NCI-H82 treated with DMSO at 0.1 percent for 48 hours (cell line): ENCODE results near the gene CST1.
"Not testable (repeated sequence)": the region's sequence is repeated elsewhere in the genome, so short reads cannot be mapped to it uniquely, and the experiment has no call there.

Experiments used
- DNase-seq: peaks from one replicate; lab custom pipeline; 2025; ENCODE audit not compliant: unreplicated experiment; lab: John Stamatoyannopoulos, UW

The CST1 gene

DNA sequence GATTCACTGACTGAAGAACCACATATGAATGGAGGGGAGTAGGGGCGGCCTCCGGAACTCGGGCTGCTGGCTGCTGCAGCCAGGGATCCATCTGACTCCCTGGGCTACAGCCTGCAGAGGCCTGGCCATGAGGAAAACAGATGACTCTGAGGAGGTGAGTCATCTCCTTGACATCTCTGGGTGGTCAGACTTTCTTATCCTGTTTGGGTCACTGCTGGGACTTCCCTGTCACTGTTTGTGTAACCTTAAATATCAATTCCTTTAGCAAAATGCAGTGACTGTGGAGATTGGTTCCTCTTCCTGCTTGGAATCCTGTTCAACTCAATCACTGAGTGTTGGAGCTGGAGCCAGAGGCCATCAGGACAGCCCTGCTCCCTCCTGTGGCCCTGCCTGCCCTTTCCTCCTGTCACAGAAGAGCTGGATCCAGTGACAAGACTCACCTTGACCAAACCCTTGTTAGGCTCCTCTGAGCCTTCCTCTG lies 4.4 kb upstream of the CST1 start:
- DNase-seq, result not testable (repeated sequence)

DNA sequence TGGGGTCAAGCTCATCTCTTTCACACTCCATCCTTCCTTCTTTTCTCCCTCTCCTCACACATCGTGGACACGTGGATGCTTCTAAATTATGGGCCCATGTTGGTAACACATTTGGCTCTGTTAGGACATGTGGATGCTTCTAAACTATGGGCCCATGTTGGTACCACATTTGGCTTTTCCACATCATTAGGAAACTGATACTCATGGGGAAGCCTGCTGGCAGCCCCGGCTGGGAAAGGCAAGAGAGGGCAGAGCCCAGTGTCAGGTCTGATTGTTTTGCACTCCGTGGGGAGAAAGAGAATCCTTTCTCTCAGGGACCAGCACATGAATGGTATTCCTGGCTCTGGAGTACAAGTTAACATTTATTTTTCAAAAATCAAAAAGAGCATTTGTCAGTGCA lies 4.0 kb upstream of the CST1 start:
- DNase-seq, result no peak

DNA sequence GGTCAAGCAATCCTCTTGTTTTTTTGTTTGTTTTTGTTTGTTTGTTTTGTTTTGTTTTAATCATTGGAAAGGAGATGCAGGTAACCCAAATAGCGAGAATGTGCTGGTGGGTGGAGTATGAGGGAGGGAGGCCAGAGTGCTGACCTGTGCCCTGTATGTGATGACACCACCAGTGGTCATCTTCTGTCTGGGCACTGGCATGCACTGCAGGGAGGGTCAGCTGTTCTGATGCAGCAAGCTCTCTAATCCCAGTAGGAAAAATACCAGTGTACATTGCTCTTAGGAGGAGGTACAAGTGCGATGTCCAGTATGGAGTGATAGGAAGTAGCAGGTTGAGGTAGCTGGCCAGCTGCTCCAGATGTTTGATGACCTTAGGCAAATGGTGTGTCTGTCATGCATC lies 2.9 kb upstream of the CST1 start:
- DNase-seq, result no peak

DNA sequence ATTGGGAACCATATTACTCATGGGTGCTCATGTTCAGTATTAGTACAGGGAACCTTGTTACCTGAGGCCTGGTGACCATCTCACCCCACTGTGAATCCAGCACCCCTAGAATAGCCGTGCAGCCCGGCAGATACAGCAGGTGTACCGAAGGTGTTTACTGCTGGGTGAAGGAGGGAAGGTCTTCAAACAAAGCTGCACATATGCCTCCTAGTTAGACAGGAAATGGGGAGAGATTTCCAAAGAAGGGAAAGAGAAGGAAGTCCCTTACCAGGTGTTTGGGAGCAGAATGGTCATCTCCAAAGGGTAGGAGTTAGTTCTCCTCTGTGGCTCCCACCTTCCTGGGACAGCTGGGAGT lies 2.4 kb upstream of the CST1 start:
- no peak for DNase-seq

DNA sequence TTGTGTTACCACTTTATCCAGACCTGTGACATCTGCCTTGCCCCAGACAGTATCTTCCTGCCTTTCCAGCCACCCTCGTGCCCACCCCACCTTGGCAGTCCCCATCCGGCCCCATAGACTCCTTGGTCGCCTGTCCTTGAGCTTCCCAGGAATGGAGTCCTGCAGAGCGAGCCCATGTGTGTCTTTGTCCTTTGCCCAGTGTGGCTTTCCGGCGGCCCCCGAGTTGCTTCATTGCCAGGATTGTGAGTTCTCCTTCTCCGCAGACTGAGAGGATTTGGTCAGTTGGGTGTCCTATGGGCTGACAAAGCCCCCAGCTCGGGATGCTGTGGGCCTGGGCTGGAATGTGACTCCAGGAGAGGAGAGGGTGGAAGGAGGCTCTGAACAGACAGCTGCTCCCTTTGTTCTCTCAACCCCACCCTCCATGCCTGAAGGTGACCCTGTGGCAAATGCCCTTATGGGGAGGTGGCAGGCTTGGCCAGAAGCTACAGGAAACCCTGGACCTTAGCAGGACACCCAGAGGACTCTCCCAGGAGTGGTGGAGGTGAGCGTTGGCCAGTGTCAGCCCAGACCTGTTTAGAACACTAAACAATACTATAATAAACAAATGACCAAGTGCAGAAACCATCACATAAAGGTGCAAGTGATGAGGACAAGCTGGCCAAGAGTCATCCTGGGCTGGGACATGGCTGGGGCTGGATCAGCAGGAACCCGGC lies 1.9 kb upstream of the CST1 start:
- DNase-seq, result no peak

DNA sequence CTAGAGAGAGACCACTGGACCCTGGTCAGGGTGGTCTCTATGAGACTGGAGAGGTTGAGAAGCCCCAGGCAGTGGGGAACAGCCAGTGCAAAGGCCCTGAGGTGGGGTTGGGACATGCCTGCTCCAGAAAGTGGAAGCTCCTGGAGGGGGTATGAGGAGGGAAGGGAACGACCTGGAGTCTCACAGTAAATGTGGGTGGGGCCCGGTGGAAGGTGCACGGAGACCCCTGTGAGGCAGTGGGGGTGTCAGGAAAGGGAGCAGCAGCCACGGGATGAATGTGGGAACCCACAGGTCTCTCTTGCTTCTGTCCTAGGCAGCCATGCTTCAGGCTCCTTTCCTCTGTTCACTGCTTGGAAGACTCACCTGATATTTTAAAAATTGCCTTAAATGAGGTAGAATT lies 1.3 kb upstream of the CST1 start:
- no peak for DNase-seq

DNA sequence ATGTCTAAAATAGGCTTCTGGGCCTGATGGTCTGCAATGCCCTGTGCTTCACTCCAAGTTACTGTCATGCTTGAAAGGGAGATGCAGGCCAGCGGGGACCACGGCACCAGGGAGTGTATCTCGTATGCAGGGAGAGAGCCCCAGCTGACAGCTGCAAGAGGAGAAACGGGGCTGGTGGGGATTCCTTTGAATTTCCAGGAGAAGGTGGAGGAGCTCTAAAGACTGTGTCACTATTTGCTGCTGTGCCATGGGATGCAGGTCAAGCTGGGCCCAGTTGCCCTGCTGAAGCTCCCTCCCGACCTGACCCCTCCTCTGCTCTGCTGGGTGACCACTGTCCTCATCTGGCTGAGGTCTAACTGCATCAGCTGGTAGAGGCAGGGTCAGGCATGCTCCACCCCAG lies 989 bp downstream of the CST1 start:
- DNase-seq, result no peak

DNA sequence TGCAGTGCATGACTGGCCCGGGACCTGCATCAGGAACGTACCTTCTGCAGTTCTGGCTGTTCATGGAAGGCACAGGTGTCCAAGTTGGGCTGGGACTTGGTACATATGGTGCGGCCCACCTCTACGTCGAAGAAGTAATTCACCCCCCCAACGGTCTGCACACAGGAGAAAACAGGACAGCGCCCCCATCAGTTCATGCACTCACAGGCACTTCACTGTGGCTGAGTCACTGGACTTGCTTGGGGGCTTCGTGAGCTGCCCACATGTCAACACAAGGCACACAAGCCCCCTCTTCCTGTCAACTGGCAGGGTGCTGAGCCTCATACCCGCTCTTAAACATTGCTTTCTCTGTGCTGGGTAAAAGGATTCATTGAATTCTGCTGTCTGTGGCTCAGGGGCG lies 1.8 kb downstream of the CST1 start:
- DNase-seq, result not testable (repeated sequence)

DNA sequence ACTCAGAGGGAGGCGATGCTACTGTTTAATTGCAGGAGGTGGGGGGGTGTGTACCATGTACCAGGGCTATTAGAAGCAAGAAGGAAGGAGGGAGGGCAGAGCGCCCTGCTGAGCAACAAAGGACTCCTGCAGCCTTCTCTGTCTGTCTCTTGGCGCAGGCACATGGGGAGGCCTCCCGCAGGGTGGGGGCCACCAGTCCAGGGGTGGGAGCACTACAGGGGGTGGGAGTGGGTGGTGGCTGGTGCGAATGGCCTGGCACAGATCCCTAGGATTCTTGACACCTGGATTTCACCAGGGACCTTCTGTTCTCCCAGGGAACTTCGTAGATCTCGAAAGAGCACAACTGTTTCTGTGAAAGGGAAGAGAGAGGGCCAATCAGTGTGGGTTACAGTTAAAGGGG lies 3.2 kb downstream of the CST1 start:
- DNase-seq, result not testable (repeated sequence)

DNA sequence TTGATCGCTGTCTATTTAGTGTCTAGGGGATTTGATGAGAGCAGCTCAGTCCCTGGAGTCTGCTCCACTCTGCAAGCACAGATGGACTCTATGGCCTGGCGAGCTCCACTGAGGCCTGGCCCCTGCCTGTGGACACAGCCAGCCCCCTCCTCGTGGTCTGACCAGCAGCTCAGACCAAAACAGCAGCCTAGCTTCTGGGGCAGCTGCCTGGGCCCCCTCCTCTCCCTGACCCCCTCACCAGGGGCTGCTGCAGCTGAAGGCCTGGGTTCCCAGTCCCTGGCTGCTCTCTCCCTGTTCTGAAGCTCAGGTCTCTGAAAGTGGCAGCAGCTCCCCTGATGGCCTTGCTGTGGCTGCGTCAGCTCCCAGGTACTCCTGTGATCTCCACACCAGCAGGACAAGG lies 3.6 kb downstream of the CST1 start:
- not testable (repeated sequence) for DNase-seq

DNA sequence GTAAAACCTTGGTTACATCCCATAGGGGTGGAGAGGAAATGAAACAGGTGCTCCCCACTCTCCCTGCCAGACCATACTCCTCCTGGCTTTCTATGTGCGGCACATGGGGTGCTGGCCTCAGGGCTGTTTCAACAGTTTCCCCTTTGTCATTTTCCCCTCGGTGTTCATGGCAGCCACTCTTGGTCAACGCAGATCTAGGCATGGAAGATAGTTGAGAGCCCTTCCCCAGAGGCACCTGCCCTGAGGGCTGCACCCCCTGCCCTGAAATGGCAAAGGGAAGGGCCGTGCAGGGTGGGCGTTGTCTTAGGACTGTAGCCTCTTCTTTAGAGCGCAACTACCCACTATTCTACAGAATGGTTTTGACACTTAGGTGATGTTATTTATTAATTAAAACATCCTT lies 4.4 kb downstream of the CST1 start:
- DNase-seq, result no peak

DNA sequence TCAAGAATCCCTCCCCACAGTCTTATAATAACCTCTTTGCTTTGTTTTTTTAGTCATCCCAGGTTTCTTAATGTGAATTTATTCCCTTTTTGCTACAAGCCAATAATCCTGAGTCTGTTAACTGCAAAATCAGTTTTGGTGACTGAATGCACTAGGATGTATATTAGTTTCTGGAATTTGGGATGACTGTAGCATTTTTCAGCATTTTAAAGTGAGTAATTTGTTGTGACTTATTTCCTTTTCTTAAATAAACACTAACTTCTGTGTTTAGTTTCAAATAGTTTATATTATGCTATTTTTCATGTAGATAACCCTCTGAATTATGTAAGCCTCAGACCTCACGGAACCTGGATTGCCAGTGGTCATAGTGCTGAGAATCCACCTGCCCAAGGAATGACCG lies 5.5 kb downstream of the CST1 start:
- no peak for DNase-seq

DNA sequence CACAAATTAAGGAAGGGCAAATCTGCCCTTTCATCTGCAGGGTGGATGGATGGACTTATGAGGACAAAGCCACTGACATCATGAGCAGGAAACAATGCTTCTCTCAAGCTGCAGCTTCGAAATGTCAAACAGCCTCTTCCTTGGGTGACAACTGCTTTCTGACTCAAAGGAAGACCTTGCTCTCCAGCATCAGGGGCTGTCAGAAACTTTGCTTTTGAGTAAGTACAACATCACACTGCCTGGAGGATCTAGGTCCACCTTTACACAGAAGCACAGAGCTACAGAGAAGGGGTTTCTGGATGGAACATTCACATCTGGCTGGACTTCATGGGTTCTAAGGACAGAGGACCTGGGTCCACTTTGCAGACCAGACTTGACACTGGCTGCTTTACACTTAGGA lies 5.9 kb downstream of the CST1 start:
- no peak for DNase-seq

DNA sequence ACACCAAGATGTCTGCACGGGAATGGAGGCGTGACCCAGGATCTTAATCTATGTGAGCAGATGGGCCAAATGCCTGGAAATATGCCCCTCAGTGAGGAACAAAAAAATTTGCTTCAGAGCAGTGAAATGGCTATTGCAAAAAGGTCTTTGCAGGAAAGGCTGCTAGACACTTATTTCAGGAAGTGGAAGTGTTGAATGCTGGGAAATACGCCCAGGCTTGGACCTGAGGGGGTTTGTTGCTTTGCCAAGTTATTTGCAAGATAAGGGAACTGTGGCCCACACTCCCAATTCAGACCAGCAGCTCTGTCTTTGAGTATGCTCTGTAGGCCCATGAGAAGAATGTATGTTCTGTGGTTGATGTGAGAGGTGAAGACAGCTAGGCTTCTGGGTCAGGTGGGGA lies 15.3 kb downstream of the CST1 start:
- DNase-seq, result not testable (repeated sequence)

DNA sequence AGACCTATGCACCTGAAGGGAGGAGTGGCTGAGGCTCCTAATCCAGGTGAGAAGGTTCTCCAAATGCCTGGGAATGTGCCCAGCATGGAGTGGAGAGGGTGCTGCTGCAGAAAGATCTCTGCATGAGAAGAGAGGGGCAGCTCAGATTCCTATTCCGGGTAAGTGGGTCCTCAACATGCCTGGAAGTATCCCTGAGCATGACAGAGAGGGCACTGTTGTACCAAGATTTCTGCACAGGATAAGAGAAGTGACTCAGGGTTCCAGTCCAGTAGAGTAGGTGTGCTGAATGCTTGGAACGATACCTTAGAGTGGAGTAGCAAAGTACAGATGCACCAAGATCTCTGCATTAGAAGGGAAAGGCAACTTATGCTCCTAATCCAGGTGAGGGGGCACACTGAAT lies 15.8 kb downstream of the CST1 start:
- not testable (repeated sequence) for DNase-seq

DNA sequence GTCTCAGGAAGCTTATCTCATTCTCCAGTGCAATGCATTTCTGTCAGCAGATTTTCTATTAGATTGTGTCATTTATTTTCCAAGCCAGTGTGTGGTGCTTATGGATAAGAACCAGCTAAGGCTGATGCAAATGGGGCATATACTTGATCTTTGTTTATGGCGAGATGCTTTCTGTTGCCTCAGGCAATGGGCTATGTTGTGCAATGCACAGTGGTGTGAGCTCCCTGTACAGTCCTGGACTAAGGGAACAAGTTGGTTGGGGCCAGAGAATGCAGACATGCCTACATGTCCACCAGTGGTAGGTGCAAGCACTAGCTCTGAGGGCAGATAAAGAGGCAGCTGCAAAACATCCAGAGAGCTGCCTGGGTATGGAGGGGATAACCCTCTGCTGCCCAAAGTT lies 16.3 kb downstream of the CST1 start:
- not testable (repeated sequence) for DNase-seq

DNA sequence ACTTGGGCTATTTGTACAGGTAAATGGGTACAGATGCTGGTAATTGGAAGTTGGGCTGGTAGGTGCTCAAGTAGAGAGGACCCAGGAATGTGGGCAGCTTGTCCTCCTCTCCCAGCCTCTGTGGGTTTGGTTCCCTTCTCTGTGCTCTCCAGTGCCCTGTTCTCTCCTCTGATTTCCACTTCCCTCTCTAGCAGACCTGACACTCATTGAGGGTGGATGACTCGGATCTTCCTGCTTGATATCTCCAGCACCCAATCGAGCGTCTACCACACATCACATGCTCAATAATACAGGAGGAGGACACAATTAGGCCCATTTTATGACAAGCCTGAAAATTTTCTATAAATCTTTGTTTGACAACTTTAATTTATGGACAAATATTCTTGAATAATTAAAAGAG lies 23.7 kb downstream of the CST1 start:
- no peak for DNase-seq

DNA sequence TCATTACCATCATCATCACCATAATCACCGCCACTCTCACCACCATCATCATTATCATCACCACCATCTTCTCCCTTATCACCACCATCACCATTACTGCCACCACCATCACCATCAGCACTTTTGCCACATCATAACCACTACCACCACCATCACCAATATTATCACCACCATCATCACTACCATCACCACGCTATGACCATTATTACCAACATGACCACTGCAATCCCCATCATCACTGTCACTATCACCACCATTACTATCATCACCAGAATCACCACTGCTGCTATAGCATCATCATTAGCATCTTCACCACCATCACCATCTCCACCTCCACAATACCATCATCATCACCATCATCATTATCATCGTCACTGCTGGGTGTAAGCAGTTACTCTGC lies 25.6 kb downstream of the CST1 start:
- no peak for DNase-seq

DNA sequence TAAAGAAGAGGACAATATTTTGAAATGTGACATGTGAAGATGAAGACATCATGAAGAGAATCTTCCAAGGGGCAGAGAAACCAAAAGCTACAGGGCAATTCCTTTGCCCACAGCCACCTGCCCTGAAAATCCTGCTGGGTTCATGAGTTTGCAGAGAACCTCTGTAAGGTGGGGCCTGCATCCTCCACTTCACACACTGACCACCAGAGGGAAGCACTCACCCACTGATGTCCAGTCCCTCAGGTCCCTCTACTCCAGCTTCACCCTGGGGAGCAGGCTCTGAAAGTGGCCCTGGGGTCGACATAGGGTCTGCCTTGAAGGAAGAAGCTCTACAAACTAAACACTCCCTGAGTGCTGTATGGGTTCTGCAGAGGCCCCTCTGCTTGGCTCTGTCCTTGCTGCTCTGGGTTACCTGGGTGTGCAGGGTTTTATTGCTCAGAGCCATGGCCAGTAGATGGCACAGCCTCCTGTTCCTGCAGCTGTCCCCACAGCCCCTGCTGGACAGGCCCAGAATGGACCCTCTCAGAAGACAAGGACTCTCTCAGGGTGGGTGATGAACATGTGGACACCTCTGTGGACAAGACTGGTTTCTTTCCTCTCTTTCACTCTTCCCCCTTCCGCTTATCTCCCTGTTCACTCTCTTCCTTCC lies 27.0 kb downstream of the CST1 start:
- not testable (repeated sequence) for DNase-seq

DNA sequence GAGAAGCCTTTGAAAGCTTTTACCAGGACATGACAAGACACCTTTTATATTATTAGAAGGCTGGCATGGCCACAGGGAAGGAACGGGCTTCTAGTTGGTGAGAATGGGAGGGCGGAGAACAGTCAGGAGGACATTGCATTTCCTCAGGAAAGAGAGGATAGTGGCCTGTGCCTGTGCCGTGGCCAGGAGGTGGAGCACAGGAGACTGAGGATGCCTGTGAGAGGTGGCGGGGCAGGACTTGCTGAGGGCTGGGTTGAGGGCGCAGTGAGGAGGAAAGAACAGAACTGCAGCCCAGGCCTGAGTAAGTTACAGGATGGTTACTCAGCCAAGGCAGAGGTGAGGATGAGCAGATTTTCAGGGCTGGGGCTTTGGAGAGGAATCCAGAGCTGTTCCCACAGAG lies 27.9 kb downstream of the CST1 start:
- DNase-seq, result not testable (repeated sequence)

DNA sequence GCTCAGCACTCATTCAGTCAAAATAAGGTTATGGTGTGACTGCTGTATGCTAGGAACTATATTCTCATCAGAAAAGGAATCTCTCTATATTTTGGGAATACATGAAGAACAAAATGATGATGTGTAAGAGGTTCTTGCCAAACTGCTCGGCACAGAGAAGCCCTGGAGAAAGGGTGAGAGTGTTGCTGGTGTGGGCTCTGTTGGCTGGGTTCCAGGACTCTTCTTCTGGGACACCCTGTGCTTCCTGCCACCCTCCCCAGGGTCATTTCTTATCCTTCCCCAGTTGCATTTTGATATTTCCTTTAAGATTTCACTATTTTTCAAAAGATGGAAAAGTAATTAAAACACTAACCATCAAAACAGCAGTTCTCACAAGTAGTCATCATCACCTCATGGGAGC lies 28.8 kb downstream of the CST1 start:
- no peak for DNase-seq

DNA sequence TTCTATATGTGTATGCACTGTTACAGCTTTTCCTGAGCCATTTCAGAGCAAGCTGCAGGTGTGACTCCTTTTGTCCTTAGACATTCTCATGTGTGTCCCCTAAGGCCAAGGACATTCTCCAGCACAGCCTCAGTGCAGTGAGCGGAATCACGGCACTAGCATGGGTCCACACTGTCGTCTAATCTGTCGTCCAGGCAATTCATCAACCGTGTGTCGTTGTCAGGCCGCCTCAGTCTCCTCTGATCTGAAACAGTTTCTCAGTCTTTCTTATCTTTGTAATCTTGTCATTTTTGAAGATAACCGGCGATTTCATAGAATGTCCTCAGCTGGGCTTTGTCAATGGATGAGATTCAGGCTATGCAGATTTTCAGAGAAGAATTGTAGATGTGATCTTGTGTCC lies 31.4 kb downstream of the CST1 start:
- not testable (repeated sequence) for DNase-seq

DNA sequence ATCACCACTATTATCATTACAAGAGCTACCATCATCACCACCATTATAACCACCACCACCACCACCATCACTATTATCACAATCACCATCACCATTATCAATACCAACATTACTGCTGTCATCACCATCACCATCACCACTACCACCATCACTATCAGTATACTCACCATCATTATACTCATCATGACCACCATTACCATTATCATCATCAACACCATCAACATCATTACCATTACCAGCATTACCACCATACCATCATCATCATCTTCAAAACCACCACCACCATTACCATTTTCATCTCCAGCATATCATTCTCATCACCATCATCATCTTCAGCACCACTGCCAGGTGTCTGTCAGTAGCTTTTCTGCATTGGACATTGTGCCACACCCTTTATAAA lies 39.0 kb downstream of the CST1 start:
- DNase-seq, result not testable (repeated sequence)
